ENCODE data around the gene NUAK1.

The NUAK1 gene

DNA sequence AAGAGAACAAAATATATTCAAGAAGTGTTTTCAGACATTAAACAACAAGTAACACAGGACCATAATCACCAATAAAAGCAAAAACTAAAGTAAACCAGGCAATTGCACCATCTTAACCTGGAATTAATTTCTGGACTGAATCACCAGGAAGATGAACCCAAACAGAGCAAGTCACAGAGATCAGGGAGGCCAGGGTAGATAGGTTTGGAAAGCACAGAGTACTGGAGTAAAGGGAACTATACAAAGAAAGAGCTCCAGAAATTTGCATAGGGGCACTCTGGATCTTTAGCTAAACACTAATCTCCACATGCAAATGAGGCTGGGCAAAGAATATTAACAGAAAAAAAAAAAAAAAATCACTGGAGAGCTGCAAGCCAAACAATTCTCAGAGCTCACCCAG lies 84.7 kb downstream of the NUAK1 start:
- DNase-seq = no peak

DNA sequence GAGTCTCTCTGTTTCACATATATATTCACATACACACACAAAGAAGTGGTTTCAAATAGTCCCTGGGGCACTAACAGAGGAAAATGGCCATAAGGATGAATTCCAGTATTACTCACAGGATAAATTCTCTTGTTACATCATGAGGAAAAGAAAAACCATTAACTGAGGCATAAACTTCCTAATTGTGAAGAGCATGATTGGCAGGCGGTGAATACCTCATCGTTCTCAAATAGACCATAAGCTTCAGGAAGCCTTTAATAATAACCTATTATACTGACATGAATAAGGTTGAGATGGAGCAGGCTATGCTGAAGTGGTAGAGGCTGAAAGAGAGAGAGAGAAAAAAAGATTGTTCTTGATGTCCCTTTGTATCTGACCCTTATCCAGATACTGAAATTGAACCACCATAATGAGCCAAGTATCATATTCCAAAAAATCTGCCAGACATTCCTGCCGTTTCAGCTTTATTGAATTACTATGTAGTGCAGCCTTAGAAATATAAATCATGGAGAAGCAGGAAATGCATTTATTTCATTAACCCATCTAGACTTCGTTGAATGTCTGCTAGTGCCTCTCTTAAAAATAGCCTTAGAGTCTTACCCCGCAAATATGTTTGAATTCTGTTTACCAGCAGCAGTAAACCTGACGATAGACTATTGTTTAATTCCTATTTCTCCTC lies 86.8 kb downstream of the NUAK1 start:
- DNase-seq = no peak

DNA sequence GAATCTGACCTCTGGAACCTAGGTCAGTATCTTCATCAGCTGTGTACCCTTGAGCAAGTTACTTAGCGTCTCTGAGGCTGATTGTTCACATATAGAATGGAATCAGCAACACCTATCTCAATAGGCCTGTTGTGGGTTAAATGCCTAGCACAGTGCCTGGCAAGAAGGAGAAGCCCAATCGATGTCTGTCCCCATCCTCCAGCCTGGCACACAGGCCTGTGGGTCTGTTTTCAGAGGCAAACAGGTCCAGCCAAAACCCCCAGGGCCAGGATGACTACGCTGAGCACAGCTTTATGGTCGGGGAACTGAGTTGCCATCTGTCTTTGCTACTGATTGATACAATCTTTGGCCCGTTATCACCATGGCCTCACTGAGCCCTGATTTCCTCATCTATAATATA lies 89.2 kb downstream of the NUAK1 start:
- no peak for DNase-seq

DNA sequence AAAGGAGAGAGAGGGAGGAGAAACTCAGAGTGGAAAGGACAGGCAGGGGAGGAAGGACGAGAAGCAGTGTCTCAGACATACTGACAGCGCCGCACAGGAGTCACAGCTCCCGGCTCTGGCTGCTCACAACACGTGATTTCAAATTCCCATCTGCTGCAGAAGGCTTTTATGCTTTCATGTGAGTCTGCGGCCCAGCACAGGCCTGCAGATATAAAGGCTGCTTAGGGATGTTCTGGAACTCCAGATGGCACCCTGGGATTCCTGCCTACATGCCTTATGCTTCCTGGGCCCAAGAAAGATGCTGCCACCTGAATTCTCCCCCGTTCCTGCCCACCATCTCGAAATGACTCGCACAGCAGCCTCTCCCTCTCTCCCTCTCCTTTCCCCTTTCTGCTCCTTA lies 89.6 kb downstream of the NUAK1 start:
- DNase-seq = no peak

DNA sequence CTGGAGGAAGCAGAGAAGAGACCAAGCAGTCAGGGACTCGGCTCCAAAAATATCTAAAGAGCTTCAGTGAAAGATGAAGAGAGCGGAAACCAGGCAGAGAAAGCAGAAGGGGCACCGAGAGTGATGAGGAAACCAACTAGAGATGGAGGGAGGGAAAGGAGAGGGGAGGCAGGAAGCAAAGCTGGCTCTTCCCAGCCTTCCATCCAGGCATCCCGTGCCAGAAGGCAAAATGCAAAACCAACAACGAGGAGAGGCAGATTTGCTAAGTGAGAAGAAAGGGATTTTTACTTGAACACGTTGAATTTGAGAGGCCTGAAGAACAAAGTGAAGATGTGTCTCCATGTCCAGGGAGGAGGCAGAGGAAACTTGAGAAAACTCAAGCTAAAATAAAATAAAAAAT lies 90.1 kb downstream of the NUAK1 start:
- DNase-seq = no peak

DNA sequence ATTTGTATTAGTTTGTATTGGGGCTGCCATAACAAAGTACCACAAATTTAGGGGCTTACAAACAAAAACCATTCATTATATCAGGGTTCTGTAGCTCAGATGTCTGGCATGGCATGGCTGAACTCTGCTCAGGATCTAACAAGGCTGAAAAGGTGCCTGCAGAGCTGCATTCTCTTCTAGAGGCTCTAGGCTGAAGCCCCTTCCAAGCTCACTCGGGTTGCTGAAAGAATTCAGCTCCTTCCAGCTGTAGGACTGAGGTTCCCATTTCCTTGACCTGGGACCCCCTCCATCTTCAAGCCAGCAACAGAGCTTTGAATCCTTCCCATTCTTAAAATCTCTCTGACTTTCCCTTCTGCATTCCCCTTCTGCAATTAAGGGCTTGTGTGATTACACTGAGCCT lies 90.7 kb downstream of the NUAK1 start:
- DNase-seq = no peak

DNA sequence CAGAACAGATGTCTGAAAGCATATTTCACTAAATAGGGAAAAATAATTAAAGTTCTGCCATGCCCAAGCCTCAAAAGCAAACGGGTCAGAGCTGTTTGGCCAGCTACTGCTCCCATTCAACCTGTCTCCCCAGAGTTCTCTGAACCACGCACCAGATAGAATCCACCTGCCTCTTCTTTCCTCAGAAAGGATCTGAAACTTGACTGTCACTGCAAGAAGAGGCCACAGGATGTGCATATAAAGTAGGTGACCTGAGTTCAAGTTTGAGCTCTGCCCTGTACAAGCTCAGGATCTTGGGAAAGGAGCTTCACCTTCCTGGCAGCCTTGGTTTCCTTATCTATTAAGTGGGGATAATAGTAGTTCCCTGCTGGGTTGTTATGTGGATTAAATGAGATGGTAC lies 91.8 kb downstream of the NUAK1 start:
- no peak for DNase-seq

DNA sequence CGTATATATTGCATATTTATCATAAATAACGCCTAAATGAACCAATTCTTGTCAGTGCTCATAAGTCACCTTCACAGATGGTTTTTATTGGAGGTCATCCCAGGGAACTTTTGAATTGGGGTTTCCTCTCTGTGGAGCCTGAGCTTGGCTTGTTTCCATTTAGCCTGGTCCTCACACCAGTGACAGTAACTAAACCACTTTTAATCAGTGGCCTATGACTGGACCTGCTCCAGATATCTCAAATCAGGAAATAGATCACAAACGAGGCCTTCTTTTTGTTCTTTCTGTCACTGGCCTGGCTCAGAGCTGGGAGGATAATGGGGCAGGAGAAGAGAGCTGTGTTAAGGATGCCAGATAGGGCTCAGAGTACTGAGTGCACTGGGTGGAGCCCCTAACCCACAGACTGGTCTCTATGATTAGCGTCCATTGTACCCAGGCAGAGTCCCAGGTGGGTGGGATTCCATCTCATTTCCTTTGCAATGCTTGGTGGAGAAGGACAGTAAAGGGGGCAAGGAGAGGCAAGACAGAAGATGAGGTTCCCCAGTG lies 92.4 kb downstream of the NUAK1 start:
- no peak for DNase-seq

DNA sequence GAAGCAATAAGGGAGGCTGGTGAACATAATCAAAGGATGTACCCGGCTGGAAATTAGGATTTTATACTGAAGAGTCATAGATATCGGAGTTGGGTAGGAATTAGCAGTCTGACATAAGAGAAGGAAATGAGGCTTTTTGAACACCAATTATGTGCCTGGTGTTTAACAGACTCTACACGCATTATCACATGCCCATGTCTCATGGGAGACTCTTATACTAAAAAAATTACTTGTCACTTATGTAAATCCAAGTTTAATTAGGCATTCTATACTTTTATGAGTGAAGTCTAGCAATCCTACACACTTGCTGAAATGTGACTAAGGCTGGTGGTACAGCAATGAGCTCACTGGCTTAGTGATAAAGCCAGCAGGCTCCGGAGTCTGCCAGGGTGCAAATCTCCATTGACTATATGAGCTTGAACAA lies 93.5 kb downstream of the NUAK1 start:
- DNase-seq = no peak

DNA sequence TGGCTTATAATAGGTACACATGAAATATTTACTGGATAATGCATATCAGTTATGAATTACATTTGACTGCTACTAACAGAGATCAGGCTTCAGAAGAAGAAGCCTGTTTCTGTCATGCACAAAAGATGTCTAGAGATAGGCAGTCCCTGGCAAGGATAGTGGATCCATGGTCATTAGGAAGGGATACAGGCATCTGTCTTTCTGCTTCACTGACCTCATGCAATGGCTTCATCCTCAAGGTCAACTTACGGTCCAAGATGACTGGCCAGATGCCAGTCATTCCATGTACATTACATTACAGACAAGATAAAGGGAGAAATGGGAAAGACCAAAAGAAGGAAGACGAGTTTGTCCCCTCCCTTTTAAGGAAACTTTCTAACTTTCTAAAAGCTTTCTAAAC lies 94.0 kb downstream of the NUAK1 start:
- no peak for DNase-seq

DNA sequence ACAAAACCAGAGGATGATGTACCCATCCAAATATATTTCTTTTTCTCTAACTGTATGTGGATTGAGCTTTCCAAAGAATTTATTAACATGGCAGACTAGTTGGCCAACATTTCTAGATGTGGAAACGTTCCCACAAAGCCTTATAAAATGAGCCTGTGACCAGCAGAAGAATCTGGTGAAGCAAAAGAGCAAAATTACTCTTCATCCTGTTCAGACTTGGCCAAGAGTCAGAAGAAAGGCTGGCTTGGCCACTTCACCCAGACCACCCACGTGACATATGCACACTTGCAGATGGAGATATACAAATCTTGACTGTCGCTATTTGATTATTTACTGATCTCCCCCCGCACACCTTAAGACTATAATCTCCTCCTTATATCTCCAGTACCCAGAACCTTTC lies 96.7 kb downstream of the NUAK1 start:
- no peak for DNase-seq

DNA sequence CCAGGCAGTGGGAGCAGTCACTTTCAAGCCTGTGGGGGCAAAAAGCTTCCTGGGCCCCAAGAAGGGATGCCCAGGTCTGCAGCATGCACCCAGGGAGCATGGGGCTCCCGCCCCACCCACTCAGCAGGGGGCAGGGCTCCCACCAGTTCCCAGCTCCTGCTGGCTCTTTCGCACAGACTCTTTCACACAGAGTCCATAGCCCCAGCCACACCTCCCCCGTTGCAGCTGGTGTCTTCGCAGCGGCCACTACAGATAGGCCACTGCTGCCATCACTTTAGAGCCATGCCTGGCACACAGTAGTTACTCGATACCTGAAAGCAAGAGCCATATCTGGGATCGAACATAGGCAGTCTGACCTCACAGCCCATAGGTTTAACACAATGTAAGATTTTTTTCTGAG lies 98.2 kb downstream of the NUAK1 start:
- no peak for DNase-seq

DNA sequence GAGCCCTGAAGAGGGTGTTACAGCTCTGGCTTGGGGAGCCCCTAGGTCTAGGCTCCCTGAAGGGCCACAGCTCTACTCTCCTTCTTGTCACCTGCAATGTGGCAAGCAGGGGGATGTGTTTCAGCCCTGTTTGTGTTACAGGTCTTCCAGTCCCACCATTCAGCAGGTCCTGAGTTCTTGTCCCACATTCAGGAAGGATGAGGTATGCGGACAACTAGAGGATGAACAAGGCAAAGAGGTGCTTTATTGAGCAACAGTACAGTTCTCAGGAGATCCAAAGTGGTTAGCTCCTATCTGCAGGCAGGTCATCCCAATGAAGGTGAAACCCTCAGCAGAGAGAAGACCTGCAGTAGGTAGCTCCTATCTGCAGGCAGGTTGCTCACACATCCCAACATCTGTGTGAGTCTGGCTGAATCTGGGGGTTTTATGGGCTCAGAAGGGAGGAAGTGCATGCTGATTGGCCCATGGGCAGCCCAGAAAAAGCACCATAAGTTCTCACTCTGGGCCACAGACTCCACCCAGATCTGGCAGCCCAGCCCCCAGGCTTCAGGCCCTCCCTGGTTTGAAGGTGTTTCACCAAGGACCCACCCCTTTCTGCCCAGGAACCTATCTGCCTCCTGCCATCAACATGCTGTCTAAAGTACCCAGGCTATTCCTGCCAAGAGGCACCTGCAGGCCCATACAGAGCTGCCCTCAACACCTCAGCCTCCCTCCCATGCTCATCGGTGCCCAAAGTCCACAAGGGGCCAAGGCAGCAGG lies 98.9 kb downstream of the NUAK1 start:
- DNase-seq = no peak

DNA sequence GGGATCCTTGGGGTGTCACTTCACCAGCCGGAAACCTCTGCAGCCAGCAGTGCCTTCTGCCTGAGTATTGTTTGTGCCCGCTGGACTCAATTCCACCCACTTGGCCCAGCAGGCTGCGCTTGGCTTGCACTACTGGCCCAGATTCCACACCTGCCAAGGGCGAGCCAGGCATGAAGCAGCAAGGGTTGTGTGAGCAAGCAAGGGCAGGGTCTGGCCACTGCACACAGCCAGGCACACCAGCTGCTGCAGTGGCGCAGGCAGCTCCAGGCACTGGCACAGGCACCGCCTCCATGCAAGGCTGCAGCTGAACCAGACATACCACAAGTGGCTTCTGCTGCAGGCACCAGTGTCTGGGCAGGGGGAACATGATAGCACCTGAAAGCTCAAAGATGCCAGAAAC lies 99.5 kb downstream of the NUAK1 start:
- no peak for DNase-seq

DNA sequence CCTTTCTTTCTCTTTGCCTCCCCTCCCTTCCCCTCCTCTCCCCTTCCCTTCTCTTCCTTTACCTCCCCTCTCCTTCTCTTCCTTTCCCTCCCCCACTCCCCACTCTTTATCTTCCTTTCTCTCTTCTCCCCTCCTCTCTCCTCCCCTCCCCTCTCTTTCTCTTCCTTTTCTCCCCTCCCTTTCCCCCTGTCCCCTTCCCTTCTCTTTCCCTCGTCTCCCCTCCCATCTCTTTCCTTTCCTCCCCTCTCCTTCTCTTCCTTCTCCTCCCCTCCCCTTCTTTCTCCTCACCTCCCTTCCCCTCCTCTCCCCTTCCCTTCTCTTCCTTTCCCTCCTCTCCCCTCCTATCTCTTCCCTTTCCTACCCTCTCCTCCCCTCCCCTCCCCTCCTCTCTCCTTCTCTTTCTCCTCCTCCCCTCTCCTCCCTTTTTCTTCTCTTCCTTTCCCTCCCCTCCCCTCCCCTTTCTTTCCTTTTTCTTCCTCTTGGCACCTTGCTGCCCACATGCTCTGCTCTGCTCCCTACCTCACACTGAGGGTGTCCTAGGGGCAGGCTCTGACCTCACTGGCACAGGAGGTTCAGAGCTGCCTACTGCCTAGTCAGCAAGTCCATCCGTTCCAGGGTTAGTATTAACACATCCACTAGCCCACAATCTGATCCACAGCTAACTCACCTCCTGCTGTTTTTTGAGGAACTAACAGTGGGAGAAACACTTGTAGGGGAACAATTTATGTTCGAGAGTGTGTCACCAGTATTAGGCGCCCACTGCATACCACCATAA lies 101.0 kb downstream of the NUAK1 start:
- DNase-seq = no peak

DNA sequence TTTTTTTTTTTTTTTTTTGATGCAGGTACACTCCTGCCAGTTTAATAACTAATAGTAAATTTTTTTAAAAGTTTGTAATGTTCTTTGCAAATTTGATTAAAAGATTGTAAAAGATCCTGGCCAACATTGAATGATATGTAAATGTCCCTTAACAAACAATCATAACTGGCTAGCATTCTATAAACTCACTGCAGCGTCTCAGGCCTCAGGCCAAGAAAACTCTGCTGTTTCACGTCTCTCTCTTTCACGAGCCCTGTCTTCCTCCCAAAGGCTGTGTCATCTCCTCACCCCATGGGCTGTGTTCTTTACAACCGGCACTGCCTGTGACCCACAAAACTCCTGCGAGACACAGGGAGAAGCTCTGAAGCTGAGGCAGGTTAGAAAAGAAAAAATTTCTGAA lies 103.3 kb downstream of the NUAK1 start:
- DNase-seq = no peak

DNA sequence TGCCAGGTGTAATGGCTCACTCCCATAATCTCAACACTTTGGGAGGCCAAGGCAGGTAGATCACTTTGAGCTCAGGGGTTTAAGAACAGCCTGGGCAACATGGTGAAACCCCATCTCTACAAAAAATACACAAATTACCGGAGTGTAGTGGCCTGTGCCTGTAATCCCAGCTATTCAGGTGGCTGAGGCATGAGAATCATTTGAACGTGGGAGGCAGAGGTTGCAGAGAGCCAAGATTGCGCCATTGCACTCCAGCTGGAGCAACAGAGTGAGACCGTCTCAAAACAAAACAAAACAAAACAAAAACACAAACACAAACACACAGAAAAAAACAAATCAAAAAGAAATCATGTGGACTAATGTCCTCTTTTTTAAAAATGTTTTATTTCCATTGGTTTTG lies 104.4 kb downstream of the NUAK1 start:
- no peak for DNase-seq

DNA sequence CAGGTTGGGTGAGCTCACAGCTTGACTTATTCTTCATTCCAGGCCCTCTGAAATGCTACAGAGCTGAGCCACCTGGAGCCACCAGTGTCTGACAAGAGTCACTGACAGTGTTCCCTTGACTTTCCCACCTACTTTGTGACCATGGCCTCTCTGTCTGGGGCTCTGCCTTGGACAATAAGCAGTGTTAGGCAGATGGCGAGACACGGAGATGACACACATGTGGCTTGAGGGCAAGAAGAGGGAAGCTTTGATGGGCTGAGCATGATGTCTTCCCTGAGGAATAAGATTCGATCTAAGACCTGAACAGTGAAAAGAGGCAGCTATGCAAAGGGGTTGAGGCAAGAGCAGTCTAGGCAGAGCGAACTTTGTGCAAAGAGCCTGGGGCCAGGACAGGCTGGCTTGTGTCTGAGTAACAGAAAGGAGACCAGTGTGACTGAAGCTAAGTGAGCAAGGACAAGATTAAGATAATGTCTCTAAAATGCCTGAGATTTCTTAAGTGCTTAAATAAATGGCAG lies 105.5 kb downstream of the NUAK1 start:
- no peak for DNase-seq

DNA sequence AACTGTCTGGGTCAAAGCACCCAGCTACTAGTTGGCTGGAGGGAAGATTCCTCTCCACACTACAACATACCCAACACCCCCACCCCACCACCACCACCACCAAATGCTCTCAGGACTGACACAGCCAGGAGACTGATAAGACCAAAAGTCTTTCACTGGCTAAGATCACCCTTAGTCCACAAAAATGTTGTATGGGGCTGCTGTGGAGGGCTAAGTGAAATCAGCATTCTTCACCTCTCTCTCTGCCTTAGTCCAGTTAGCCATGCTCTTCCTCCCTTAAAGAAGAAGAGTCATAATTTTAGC lies 106.2 kb downstream of the NUAK1 start:
- no peak for DNase-seq

DNA sequence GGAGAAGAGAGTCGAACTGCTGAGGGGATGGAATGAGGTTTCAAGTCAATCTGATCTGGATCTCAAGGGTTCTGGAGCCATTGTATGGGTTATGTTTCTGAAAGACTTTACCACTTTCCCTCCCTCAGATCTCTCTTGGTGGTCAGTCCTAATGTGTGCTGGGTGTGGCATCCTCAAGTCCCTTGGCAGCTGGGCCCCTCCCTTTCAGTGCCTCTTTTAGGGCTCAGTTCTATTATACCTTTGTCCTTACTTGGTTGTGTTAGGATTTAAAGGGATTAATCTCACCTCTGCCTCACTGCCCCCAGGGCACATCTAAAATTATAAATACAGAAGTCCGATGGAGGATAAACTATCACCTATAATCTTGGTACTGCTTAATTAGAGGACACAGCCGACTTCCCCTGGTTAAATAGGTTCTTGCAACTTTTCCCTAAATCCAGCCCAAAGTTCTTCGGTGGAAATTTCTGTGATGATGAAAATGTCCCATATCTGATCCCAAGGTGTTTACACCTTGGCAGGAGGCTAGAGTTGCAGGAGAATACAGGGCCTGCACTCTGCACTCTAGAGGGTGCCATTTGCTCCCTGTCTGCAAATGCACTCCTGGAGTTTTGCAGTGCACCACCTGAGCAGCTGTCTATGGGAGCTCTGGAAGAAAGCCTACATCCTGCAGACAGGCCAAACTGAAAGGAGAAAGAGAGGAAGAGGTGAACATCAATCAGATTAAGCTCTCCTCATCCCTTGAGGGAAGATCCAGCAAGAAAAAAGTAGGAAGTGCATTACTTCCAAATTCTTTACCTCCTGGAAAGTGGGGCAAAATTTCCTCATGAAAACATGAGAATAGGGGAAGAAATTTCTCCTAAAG lies 106.8 kb downstream of the NUAK1 start:
- DNase-seq = no peak

DNA sequence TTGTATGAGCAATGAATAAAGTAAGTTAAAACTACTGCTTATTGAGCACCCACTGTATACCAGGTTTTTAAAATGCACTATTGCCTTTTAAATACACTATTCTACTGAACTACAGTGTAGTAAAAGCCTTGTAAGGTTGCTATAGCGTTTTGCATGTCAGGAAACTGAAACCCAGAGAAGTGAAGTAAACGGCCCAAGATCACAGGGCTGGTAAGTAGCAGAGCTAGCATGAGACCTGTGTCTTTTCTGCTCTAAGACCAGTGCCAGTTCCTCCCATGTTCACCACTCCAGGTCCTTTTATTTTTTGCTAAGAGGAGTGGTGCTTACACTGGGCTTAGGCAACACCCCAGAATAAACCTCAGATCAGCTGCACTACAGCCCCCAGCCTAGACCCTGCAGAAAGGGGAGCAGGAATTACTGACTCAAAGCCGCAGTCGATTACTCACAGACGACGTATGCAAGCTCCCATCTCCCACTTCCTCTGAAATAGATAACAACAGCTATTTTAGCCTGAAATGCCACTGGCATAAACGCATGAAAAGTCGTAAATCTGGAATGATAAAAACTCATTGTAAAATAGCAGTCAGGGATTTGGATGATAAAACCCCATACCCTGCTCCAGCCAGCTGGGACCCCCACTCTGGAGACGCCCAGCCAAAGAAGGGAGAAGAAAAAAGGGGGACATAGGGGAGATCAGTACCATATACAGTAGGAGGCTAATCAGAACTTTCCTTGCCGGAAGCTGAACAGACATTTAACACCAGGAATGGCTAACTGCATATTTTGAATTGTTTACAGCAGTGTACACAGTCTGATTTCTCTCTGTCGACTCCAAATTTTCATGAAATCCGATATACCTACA lies 108.3 kb downstream of the NUAK1 start:
- no peak for DNase-seq

DNA sequence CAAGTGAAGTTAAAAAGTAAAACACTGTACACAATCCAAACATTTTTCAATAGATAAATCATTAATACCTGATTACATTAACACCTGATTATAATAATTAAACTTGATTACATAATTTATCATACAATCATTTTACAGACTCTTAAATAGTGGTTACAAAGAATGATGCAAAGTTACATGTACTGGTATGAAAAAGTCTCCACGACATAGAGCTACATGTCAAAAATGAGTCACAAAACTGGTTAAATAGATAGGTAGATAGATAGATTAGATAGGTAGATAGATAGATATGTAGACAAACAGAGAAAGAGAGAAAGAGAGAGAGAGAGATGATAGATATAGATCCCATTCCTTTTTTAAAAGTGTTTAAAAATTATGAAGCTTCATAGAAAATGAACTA lies 109.2 kb downstream of the NUAK1 start:
- DNase-seq = no peak

Data from AML-193 (cell line).